ENCODE data around the gene JUN.
"Not testable (repeated sequence)": the region's sequence is repeated elsewhere in the genome, so short reads cannot be mapped to it uniquely, and the experiment has no call there.

JUN gene

DNA sequence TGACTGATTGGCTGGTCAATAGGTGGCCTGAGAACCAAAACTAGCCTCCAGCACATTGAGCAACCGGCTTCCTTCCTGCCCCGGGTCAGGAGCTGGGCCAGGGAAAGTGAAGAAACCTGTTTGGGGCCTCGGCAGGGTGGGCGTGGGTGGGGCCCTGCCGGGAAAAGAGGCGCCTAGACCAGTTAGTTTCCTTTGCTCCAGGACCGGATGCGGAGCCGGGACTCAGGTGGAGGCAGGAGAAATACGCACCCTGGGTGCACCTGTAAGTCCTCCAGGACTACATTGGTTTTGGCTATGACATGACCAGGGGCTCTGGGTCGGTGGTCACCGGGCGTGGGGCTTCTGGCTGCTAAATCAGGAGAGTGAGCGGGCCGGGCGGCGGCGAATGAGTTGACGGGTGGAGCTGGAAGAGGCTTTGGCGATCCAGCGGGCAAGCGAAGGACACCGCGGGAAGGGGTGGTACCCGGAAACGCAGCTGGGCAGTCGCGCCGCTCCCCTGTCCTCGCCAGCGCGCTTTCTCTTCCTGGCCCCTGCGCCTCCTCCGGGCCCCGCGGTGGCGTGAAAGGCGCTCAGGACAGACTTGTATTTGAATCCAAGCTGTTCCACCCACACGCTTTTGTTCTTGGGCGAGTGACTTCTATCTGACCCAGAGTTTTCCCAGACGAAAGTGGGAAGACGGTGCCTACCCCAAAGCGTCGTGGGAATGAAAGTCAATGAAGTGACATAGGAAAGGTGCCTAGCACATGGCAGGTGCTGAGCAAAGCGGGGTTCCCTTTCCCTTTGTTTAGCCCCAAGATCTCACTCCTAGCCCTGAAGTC is 30.6 kb upstream of the JUN start:
- no peak for TF ChIP-seq ZNF274 (IDR thresholded peaks at IDR 0.05; ENCODE audit: low read depth, low read length)
- H3K4me3 ChIP-seq (ENCODE audit: low read length): peak overlapping the region; percentile 2; the same call in 1 of the 2 replicates

DNA sequence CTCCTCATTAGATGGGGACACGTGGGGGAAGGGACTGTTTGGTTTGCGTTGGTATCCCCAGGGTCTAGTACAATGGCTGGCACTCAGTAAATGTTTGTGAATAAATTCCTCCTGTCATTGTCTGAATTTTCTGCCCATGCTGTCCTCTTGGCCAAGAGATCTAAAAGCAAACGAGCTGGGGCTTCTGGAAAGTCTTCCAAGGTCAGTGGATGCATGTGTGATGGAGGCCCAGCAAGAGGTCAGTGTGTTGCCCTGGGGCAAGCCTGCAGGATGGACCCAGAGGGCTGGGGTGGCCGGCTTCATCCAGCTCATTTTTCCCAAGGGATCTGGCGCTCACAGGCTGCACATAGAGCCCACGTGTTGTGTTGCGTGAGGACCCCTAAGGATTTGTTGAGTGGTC is 30.0 kb upstream of the JUN start:
- TF ChIP-seq ZNF274 (IDR thresholded peaks at IDR 0.05; ENCODE audit: low read depth, low read length): no peak
- no peak overlapping the region for H3K4me3 ChIP-seq (ENCODE audit: low read length)

DNA sequence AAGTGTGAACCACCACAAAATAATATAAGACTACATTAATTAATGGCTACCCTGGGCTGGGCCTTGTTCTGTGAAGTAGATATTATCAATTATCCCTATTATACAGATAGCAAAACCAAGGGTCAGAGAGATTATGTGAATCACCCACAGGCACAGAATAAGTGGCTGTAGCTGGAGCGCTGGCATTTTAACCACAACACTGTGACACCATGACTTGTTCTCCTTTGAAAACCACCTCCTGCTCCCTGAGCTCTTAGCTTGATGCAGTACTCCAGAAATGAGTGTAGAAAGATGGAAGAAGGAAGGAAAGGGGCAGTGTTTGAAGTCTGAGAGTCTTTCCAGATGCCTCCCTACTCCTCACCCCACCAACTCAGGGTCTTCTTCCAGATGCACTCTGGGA is 29.5 kb upstream of the JUN start:
- H3K4me3 ChIP-seq (ENCODE audit: low read length): no peak overlapping the region
- no peak for TF ChIP-seq ZNF274 (IDR thresholded peaks at IDR 0.05; ENCODE audit: low read depth, low read length)

DNA sequence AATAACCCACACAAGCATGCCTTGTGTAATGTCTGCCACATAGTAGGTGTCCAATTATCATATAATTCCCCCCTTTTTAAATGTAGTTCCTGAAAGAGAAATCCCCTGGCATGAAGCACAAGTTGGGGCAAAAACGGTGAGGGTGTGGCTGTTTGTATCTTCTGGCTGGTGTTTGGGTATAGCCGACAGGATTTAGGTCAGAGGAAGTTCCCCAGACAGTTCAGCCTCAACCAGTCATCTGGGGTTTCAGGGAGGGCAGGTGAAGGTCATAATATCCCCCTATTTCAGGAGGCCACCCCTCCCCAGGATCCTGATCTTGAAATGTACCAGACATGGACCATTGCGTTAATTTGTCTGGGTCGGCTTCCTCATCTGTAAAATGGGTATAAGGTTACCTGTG is 29.1 kb upstream of the JUN start:
- TF ChIP-seq ZNF274 (IDR thresholded peaks at IDR 0.05; ENCODE audit: low read depth, low read length): no peak
- H3K4me3 ChIP-seq (ENCODE audit: low read length): no peak overlapping the region

DNA sequence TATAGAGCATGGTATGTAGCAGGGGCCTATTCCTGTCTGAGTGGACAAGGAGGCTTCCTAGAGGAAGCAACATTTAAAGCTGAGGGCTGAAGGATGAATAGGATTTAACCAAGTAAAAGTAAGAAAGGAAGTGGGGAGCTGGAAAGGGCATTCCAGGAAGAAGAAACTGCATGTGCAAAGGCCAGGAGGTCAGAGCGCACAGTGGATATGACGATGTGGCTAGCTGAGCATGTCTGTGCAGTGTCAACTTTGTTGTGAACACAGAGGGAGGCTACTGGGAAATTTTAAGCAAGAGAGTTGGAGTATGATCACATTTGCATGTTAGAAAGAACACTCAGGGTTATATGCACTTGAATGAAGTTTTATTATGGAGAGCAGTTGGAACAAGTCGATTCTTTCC is 28.6 kb upstream of the JUN start:
- no peak overlapping the region for H3K4me3 ChIP-seq (ENCODE audit: low read length)
- no peak for TF ChIP-seq ZNF274 (IDR thresholded peaks at IDR 0.05; ENCODE audit: low read depth, low read length)

DNA sequence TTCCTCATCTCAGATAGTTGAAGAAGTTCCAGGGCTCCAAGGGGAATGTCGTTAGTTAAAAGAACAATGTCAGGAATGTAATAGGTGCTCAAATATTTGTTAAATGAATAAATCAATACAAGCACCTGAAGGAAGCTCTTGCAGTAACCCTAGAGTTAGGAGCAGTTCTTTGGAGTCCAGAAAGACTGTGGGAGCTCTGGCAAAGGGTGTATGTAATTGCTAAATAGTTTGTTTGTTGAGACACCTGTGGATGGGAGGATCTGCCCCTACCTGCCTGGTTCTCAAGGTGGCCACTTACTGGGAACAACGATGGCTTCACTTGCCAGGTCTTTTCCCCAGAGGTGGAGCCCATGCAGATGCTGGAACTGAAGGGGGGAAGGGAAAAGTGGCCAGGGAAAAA is 27.5 kb upstream of the JUN start:
- no peak overlapping the region for H3K4me3 ChIP-seq (ENCODE audit: low read length)
- TF ChIP-seq ZNF274 (IDR thresholded peaks at IDR 0.05; ENCODE audit: low read depth, low read length): no peak

DNA sequence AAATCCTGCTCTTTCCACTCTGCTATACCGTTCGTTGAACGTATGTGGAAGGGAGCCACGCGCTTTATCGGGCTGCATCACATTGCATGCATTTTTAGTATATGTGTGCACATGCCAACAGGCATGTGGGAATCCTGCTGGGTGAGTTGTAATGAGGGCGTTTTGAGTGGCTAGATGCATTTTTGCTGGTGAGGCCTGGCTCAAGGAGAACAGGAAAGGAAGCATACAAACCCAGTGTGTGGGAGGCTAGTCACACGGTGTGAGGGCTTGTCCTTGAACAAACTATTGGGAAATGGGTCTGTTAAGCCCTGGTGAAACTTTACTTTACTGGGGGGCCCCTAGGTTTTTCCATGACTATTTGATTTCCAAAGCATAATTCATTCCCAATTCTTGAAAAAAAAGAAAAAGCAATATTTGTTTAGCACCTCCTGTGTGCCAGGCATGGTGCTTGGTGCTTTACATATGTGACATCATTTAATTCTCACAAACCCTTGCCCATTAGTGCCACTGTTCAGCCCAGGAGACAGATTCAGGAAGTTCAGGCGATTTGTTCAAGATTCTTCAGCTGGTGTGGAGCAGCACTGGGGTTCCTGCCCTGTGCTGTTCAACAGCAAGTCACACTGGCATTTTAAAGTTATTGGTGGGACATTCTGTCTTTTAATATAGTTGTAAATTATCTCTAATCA is 25.6 kb upstream of the JUN start:
- H3K4me3 ChIP-seq (ENCODE audit: low read length): no peak overlapping the region
- no peak for TF ChIP-seq ZNF274 (IDR thresholded peaks at IDR 0.05; ENCODE audit: low read depth, low read length)

DNA sequence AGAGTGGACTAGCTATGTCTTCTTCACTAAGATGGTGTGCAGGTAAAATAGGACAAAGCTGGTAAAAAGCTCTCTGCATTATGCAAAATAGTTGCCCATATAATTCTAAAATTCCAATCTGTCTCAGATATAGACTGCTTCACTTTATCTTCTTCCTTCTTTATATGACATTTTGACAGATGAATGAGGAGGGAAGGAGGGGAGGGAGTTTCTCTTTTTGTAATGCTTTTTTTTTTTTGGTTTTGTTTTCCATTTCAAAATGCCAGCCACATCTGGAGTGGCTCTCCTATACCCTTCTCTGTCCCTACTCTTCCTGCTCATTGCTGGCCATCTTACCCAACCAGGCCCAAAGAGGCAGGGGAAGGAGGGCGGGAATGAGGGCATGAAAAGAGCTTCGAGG is 24.2 kb upstream of the JUN start:
- H3K4me3 ChIP-seq (ENCODE audit: low read length): no peak overlapping the region
- TF ChIP-seq ZNF274 (IDR thresholded peaks at IDR 0.05; ENCODE audit: low read depth, low read length): no peak

DNA sequence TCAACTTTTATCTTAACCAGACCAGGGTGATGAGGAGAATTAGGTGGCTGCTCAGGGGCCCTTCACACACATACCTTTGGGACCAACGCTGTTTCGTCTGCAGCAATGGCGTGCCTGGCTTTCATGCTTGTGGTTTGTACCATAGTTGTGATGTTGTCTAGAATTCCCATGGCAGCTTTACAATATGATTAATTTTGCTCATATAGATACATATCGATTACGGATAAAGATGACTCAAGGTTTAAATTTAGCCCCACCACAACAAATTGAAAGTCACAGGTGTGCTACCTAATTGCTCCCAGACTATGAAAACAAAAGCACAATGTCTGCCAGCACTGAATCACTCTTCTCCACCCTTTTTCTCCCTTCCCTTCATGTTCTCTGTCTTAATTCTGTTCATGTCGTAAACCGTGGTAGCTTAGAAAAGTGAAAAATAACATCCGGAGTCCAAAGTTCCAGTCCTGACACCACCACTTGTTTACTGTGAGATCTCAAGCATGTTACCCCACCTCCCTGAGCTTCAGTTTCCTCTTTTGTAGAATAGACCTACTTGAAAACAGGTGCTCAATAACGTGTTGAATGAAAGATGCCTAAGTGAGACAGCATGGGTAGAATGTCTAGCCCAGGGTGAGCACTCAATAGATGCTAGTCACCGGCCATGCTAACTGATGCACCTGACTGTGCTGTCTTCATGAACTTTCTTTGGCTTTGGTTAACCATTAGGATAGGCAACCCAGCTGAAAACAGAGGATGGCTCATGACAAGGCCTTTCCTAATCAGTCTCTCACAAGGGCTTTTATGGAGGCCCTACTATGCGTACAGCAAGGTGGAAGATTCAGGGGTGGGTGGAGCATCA is 22.1 kb upstream of the JUN start:
- TF ChIP-seq ZNF274 (IDR thresholded peaks at IDR 0.05; ENCODE audit: low read depth, low read length): no peak
- no peak overlapping the region; the same call in 1 of the 2 replicates for H3K4me3 ChIP-seq (ENCODE audit: low read length)

DNA sequence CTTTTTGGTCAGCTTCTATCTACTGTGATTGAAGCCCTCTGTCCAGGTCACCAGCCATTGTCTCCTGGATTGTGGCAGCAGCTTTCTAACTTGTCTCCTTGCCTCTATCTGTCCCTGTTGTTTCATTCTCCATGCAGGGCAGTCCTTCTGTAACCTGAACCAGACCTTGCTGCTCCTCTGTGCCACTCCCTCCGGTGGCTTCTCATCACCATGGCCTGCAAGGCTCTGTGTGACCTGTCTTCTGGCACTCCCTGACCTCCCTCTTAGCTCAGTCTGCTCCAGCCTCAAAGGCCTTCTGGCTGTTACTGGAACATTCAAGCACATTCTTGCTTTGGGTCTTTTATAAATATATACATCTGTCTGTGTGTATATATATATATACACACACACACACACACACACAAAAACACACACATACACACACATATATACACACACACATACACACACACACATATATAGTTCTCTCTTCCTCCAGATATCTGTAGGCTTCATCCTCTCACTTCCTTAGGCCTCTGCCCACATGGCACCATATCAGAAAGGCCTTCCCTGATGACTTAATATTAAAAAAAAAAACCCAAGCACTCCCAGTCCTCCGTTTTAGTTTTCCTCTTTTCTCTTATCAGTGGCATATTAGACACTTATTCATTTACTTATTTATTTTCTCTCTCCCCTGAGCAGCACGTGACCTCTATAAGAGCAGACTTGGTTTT is 21.2 kb upstream of the JUN start:
- H3K4me3 ChIP-seq (ENCODE audit: low read length): no peak overlapping the region
- TF ChIP-seq ZNF274 (IDR thresholded peaks at IDR 0.05; ENCODE audit: low read depth, low read length): no peak

DNA sequence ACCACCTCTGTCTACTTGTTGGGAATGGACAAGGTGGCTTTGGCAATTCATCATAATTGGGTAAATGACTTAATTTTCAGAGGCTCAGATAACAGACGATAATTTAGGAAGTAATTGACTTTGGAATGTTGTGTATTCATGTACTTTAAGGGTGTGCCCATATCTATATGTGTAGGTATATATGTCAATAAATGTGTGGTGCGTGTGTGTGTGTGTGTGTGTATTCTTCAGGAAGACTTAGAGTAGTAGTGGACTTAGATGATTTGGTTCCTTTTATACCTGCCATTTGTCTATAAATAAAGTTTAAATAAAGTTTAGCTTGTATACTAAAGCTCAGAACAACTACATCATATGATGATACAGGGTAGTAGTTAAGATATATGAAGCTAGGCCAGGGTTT is 20.0 kb upstream of the JUN start:
- no peak for TF ChIP-seq ZNF274 (IDR thresholded peaks at IDR 0.05; ENCODE audit: low read depth, low read length)
- no peak overlapping the region for H3K4me3 ChIP-seq (ENCODE audit: low read length)

DNA sequence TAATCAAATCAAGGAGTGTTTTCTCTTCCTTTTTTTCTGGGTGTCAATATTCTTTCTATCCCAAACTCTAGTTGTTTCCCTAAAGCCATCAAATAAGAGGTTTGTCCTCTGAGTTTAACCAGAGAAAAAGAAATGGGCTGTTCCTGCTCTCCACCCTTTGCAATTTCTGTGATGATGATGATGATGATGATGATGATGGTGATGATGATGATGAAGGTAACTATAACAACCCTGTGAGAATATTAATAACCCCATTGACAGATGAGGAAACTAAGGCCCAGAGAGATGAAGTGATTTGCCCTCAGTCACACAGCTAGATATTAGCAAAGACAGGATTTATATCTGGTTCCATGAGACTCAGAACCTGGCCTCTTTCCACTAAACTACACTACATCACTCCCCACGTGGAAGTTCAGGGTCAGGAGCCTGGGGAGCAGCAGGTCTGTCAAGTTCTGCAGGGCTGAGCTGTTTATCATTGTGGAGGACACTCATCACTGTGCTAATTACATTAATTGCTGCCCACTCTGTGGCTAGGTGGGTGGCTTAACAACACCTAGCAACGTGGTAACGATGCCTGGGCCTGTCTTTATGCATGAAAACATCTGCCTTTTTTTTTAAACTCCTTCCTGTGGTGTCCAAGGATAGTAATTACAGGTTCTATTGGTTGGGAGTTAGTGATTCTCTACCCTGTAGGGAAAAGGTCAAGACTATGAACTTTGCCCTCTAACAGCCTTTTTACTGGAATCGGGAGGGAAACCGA is 19.0 kb upstream of the JUN start:
- TF ChIP-seq ZNF274 (IDR thresholded peaks at IDR 0.05; ENCODE audit: low read depth, low read length): no peak
- no peak overlapping the region for H3K4me3 ChIP-seq (ENCODE audit: low read length)

DNA sequence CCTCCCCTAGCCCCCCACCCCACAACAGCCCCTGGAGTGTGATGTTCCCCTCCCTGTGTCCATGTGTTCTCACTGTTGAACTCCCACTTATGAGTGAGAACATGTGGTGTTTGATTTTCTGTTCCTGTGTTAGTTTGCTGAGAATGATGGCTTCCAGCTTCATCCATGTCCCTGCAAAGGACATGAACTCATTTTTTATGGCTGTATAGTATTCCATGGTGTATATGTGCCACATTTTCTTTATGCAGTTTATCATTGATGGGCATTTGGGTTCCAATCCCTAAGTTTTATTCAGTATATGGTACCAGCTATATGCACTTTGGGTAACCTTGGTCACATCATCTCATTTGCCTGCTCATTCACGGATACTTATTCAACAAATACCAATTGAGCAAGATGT is 17.4 kb upstream of the JUN start:
- not testable (repeated sequence) for H3K4me3 ChIP-seq (ENCODE audit: low read length)
